Activated naive CD4-positive, alpha-beta T cell treated with anti-CD3 and anti-CD28 coated beads, Interleukin-2, amount 50 U/mL, for 24 hours (primary cell): ENCODE measurements around the gene CSF3R.
A peak's percentile ranks its signal among the peaks of the same experiment; 100 is the strongest.
"Not testable (repeated sequence)": the region's sequence is repeated elsewhere in the genome, so short reads cannot be mapped to it uniquely, and the experiment has no call there.

ENCODE experiments used
- H3K27ac Mint-ChIP-seq: one replicate; pipeline ENCODE4 v1.8.0; 2021; ENCODE audit warnings: mild to moderate bottlenecking, mixed read lengths
- H3K27me3 Mint-ChIP-seq: one replicate; pipeline ENCODE4 v1.8.0; 2021; ENCODE audit warnings: mixed read lengths
- H3K36me3 Mint-ChIP-seq: one replicate; pipeline ENCODE4 v1.8.0; 2021; ENCODE audit warnings: mixed read lengths
- H3K4me1 Mint-ChIP-seq: one replicate; pipeline ENCODE4 v1.8.0; 2021; ENCODE audit warnings: mixed read lengths
- H3K4me3 Mint-ChIP-seq: one replicate; pipeline ENCODE4 v1.8.0; 2021; ENCODE audit warnings: mild to moderate bottlenecking, mixed read lengths
- H3K9me3 Mint-ChIP-seq: one replicate; pipeline ENCODE4 v1.8.0; 2021; ENCODE audit warnings: mixed read lengths

Gene CSF3R

GRCh38 chr1:36477615-36478014, 5.1 kb downstream of the CSF3R start:
- H3K9me3 Mint-ChIP-seq, H3K27ac Mint-ChIP-seq, H3K36me3 Mint-ChIP-seq, H3K4me3 Mint-ChIP-seq, H3K27me3 Mint-ChIP-seq: not testable (repeated sequence)
- H3K4me1 Mint-ChIP-seq: peaks cover 10% of the 10 kb centered on the region

DNA sequence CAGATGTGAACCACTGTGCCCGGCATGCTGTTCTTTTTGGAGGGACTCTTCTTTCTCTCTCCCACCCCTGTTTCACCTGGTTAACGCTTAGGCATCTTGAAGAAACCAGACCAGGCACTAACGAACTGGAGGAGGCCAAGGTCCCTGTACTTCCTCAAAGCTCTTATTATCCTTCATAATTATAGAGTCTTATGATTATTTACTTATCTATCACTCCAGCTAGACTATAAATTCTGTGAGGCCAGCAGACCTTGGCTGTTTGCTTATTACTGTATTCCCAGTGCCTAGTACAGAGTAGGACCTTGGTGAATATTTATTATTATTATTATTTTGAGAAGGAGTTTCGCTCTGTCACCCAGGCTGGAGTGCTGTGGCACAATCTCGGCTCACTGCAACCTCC, 5.8 kb downstream of the CSF3R start:
- Mint-ChIP-seq H3K27ac (no peak overlapping the region), H3K4me1 (peaks cover 4% of the 10 kb centered on the region), H3K9me3 (no peaks in the 10 kb centered on the region), H3K36me3 (no peaks in the 10 kb centered on the region), H3K27me3 (no peaks in the 10 kb centered on the region), H3K4me3 (no peak overlapping the region)

DNA sequence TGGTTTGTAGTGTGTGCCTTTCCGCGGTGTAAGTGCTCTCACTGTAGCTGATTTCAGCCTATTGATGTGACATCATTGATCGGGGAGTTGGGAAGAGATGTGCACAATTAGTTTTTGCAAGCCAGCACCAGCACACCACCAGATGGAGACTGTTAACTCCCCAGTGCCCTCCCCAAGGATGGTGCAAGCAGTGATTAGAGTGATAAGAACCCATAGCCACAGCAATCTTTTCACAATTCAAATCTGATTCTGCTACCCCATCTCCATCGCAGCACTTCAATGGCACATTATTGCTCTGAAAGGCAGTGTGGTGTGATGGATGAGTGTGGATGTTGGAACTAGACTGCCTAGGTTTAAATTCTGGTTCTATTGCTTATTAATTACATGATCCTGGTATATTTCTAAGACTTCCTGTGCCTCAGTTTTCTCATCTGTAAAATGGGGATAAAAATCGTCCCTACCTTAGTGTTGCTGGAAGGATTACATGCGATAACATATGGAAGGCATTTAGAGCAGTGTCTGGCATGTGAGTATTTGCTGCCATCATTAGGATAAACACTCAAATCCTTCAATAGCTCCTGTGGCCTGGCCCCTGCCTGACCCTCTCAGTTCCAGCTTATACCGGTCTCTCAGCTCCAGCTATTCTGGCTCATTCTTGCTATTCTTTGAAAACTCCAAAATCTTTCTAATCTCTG, 6.7 kb downstream of the CSF3R start:
- H3K36me3 Mint-ChIP-seq: no peaks in the 10 kb centered on the region
- H3K4me1 Mint-ChIP-seq: no peaks in the 10 kb centered on the region
- no peaks in the 10 kb centered on the region for H3K9me3 Mint-ChIP-seq
- H3K4me3 Mint-ChIP-seq: no peak overlapping the region
- no peaks in the 10 kb centered on the region for H3K27me3 Mint-ChIP-seq
- H3K27ac Mint-ChIP-seq: no peak overlapping the region

- Mint-ChIP-seq H3K27me3 (no peaks in the 10 kb centered on the region), H3K36me3 (no peaks in the 10 kb centered on the region), H3K4me3 (no peak overlapping the region)
These were observed 7.4 kb downstream of the CSF3R start for GRCh38 chr1:36475341-36475740.

DNA sequence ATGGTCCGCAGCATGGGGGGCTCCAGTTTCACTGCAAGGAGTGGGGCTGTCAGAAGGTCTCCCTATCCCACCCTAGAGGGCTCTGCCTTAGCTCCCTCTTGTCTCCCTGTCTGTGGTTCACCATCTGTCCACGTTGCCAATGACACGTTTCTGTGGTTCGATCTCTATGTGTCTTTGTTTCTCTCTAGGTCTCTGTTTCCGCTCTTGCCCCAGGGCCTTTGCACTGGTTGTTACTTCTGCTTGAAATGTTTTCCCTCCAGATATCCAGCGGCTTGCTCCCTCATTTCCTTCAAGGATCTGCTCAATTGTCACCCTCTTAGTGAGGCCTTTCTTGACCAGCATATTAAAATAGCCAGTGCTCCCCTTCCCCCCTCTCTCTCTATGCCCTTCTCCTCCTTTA, 10.1 kb downstream of the CSF3R start:
- Mint-ChIP-seq H3K27me3 (no peaks in the 10 kb centered on the region), H3K4me1 (no peaks in the 10 kb centered on the region), H3K27ac (no peak overlapping the region), H3K36me3 (no peaks in the 10 kb centered on the region), H3K4me3 (no peak overlapping the region), H3K9me3 (no peaks in the 10 kb centered on the region)

More at GRCh38 chr1:36475341-36475740, 7.4 kb downstream of the CSF3R start:
- Mint-ChIP-seq H3K9me3 (no peaks in the 10 kb centered on the region), H3K4me1 (no peaks in the 10 kb centered on the region), H3K27ac (no peak overlapping the region)

DNA sequence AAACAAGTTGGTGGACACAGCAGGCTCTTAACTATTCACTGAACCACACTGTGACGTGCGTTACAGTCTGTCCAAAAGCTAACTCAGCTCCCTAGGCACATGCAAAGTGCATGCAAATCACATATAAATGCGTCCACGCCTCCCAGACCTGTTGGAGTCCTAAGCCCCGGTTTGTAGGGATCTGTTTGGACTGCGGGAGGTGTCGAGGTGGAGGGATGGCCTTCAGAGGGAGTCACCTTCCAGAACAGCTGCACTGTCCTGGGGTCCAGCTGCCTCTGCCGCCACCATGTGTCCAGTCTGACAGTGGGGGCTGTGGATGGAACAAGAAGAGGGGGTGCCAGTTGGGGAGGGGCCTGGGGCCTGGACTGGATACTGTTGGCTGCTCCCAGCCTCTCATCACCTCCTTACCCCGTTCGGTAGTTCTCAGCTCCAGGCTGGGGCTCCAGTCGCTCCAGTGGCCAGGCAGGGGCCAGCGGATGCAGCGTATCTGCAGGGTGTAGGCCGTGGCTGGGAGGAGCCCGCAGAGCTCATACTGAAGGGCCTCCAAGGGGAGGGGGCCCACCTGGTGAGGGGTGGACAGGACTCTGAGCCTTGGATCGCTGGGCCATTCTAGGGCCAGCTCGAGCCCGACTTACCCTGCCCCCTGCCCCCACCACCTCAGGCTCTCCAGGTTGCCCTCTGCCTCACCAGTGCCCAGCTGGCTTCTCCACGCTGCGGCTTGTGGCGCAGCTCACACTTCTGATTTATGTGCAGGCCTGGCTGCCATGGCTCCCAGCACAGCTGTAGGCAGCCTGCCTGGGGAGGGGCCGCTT, 10.7 kb downstream of the CSF3R start:
- H3K4me3 Mint-ChIP-seq: no peak overlapping the region
- H3K27ac Mint-ChIP-seq: no peak overlapping the region
- no peaks in the 10 kb centered on the region for H3K9me3 Mint-ChIP-seq
- H3K27me3 Mint-ChIP-seq: no peaks in the 10 kb centered on the region
- H3K36me3 Mint-ChIP-seq: no peaks in the 10 kb centered on the region
- no peaks in the 10 kb centered on the region for H3K4me1 Mint-ChIP-seq

GRCh38 chr1:36469163-36469562, 13.6 kb downstream of the CSF3R start:
- H3K4me1 Mint-ChIP-seq: peaks cover 8% of the 10 kb centered on the region
- H3K36me3 Mint-ChIP-seq: no peaks in the 10 kb centered on the region
- H3K4me3 Mint-ChIP-seq: no peak overlapping the region
- H3K27ac Mint-ChIP-seq: no peak overlapping the region
- H3K27me3 Mint-ChIP-seq: no peaks in the 10 kb centered on the region
- no peaks in the 10 kb centered on the region for H3K9me3 Mint-ChIP-seq

GRCh38 chr1:36467700-36468455, 14.8 kb downstream of the CSF3R start:
- Mint-ChIP-seq H3K4me1 (peaks cover 20% of the 10 kb centered on the region), H3K9me3 (no peaks in the 10 kb centered on the region), H3K36me3 (no peaks in the 10 kb centered on the region), H3K4me3 (no peak overlapping the region), H3K27me3 (no peaks in the 10 kb centered on the region), H3K27ac (no peak overlapping the region)

DNA sequence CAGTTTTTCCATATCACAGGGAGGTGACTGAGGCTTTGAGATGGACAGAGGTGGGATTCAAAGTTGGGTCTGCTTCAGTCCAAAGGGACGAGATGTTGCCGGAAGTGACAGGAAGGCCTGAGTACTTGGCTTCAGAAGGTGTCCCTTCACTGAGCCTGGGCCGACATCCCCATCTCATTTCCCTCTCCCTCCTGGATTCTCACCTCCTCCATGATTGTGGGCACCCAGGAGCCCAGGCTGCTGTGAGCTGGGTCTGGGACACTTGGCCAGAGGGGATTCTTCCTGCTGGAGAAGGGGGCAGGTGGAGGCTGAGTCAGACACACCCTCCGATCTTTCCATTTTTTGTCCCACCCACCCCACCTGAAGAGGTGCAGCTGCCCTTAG, 15.7 kb downstream of the CSF3R start:
- no peak overlapping the region for H3K4me3 Mint-ChIP-seq
- H3K27ac Mint-ChIP-seq: no peak overlapping the region
- no peaks in the 10 kb centered on the region for H3K36me3 Mint-ChIP-seq
- no peaks in the 10 kb centered on the region for H3K9me3 Mint-ChIP-seq
- H3K4me1 Mint-ChIP-seq: peaks cover 20% of the 10 kb centered on the region
- no peaks in the 10 kb centered on the region for H3K27me3 Mint-ChIP-seq

GRCh38 chr1:36466370-36467026, 16.2 kb downstream of the CSF3R start:
- no peaks in the 10 kb centered on the region for H3K36me3 Mint-ChIP-seq
- no peaks in the 10 kb centered on the region for H3K27me3 Mint-ChIP-seq
- no peaks in the 10 kb centered on the region for H3K9me3 Mint-ChIP-seq
- H3K4me3 Mint-ChIP-seq: no peak overlapping the region
- H3K4me1 Mint-ChIP-seq: peaks cover 20% of the 10 kb centered on the region
- H3K27ac Mint-ChIP-seq: no peak overlapping the region

- Mint-ChIP-seq H3K4me1 (peaks cover 20% of the 10 kb centered on the region), H3K27me3 (no peaks in the 10 kb centered on the region), H3K4me3 (no peak overlapping the region), H3K36me3 (peaks cover 3% of the 10 kb centered on the region), H3K27ac (peak overlapping the region; percentile 99), H3K9me3 (no peaks in the 10 kb centered on the region)
These were observed 16.9 kb downstream of the CSF3R start for GRCh38 chr1:36465731-36466369.

- H3K36me3 Mint-ChIP-seq: peaks cover 4% of the 10 kb centered on the region
- no peaks in the 10 kb centered on the region for H3K27me3 Mint-ChIP-seq
- H3K9me3 Mint-ChIP-seq: no peaks in the 10 kb centered on the region
- peak overlapping the region; percentile 99 for H3K27ac Mint-ChIP-seq
- peak overlapping the region; percentile 97 for H3K4me3 Mint-ChIP-seq
- peaks cover 20% of the 10 kb centered on the region for H3K4me1 Mint-ChIP-seq
These were observed 17.9 kb downstream of the CSF3R start for GRCh38 chr1:36464605-36465393.

- Mint-ChIP-seq H3K27ac (peak within 1 kb of the TSS; percentile 99), H3K36me3 (peaks cover 6% of the 10 kb centered on the region), H3K27me3 (no peaks in the 10 kb centered on the region), H3K4me3 (peak within 1 kb of the TSS; percentile 97), H3K4me1 (peaks cover 27% of the 10 kb centered on the region), H3K9me3 (no peaks in the 10 kb centered on the region)
These were observed 18.7 kb downstream of the CSF3R start, which contains the start of gene MRPS15 for GRCh38 chr1:36463803-36464604. TSS of gene MRPS15 (minus strand) at chr1:36464384. CDS start at chr1:36464275, 109 bp downstream.

DNA sequence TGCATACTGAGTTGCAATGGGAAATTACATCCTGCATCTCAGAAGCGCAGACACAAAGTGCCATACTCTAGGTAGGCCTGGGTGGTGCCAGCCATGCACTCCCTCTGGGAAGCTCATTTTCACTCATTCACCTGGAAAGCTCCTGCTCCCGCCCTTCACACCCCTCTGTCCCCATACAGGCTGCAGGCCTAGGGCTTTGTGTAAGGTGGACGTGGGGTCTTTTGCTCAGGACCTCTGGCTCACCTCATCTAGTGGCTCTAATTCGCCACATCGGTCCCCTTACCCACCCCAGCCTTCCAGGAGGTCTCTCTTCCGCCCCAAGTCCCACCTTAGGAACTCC, 19.3 kb downstream of the CSF3R start:
- H3K4me1 Mint-ChIP-seq: peaks cover 33% of the 10 kb centered on the region
- H3K27ac Mint-ChIP-seq: peak overlapping the region; percentile 99
- no peaks in the 10 kb centered on the region for H3K9me3 Mint-ChIP-seq
- no peaks in the 10 kb centered on the region for H3K27me3 Mint-ChIP-seq
- peak overlapping the region; percentile 97 for H3K4me3 Mint-ChIP-seq
- peaks cover 10% of the 10 kb centered on the region for H3K36me3 Mint-ChIP-seq
